Endothelial cell of umbilical vein (primary cell): Measurements from ENCODE around the gene LMCD1. TPM values are rescaled to one million over a fixed set of nuclear protein-coding genes. Genes with fewer than 3 reads are reported as not detected.

Experiments used
- BruUV-seq: library from RNA; stranded (reverse); fragments of 400-500 nt; replicated peaks from 2 replicates; lab custom pipeline; 2021; lab: Mats Ljungman, UMichigan
- CTCF ChIA-PET: fragments of 300-600, 350-600 bp; sonication (Branson Sonifier 250); formaldehyde crosslinking; loops from one replicate; lab custom pipeline; 2021; ENCODE audit warnings: antibody characterized with exemption, inconsistent platforms; lab: Charles Lee
- POLR2A ChIA-PET: fragments of 300-600, 350-600 bp; sonication (Branson Sonifier 250); formaldehyde crosslinking; loops from one replicate; lab custom pipeline; 2021; ENCODE audit warnings: antibody characterized with exemption, inconsistent platforms; lab: Charles Lee
- DNase-seq: peaks from one replicate; pipeline ENCODE4 v3.0.0-alpha.2; 2011; ENCODE audit warnings: low read depth, low spot score
- FAIRE-seq: peaks from 2 replicates; lab custom pipeline; 2011; peaks lifted over from hg19 to GRCh38; lab: Jason Lieb, UNC
- H2AFZ ChIP-seq: 2 replicates; pipeline ENCODE4 v1.6.0; 2012; ENCODE audit warnings: low read depth, low read length, control low read depth, inconsistent platforms
- H3K27ac ChIP-seq: 2 replicates; pipeline ENCODE4 v1.5.1; 2011; ENCODE audit warnings: low read depth, mild to moderate bottlenecking, control low read depth, low read length, moderate library complexity; ENCODE audit not compliant: insufficient read depth
- H3K27me3 ChIP-seq, 2 experiments: 2 replicates each; pipeline versions ENCODE4 v1.6.0 to v1.6.1; 2011; ENCODE audit warnings: low read length in 2 of 2, mixed read lengths in 1 of 2; ENCODE audit not compliant: control insufficient read depth in 2 of 2, insufficient read depth in 2 of 2
- H3K36me3 ChIP-seq, 2 experiments: 2 replicates in 1 of 2; 3 replicates in 1 of 2; pipeline ENCODE4 v1.5.1; 2011; ENCODE audit warnings: low read length in 2 of 2, mild to moderate bottlenecking in 1 of 2, moderate library complexity in 1 of 2; ENCODE audit not compliant: control insufficient read depth in 2 of 2, insufficient read depth in 2 of 2; ENCODE audit errors: extremely low read depth in 1 of 2
- H3K4me1 ChIP-seq: 3 replicates; pipeline ENCODE4 v1.5.1; 2011; ENCODE audit warnings: mild to moderate bottlenecking, low read length; ENCODE audit not compliant: control insufficient read depth, insufficient read depth; ENCODE audit errors: extremely low read depth
- H3K4me2 ChIP-seq: 2 replicates; pipeline ENCODE4 v1.6.1; 2011; ENCODE audit warnings: low read length, control low read depth, mixed read lengths; ENCODE audit not compliant: insufficient read depth
- H3K4me3 ChIP-seq, 3 experiments: fragments of 200-600 bp in 1 of 3; sonication (generic), shearing (Covaris generic) in 1 of 3; replicated peaks in 1 of 3; 2 replicates each; pipeline ENCODE4 v1.5.1; 2011 to 2016; ENCODE audit warnings: control low read depth in 3 of 3, low read length in 3 of 3, mild to moderate bottlenecking in 2 of 3, inconsistent platforms in 1 of 3, low read depth in 1 of 3, moderate library complexity in 1 of 3; ENCODE audit not compliant: insufficient read depth in 1 of 3
- H3K79me2 ChIP-seq: 2 replicates; pipeline ENCODE4 v1.6.0; 2012; ENCODE audit warnings: low read length, inconsistent platforms; ENCODE audit not compliant: control insufficient read depth, insufficient read depth
- H3K9ac ChIP-seq: replicated peaks from 2 replicates; pipeline ENCODE3; 2011; ENCODE audit warnings: low read length, control low read depth; ENCODE audit not compliant: insufficient read depth; ENCODE audit errors: extremely low read depth
- H3K9me1 ChIP-seq: replicated peaks from 3 replicates; pipeline ENCODE4 v1.6.0; 2011; ENCODE audit warnings: mild to moderate bottlenecking, low read length; ENCODE audit not compliant: control insufficient read depth, insufficient read depth; ENCODE audit errors: extremely low read depth
- H3K9me3 ChIP-seq: replicated peaks from 2 replicates; pipeline ENCODE4 v1.5.1; 2012; ENCODE audit warnings: low read length, inconsistent platforms; ENCODE audit not compliant: control insufficient read depth, insufficient read depth
- H4K20me1 ChIP-seq: replicated peaks from 2 replicates; pipeline ENCODE3; 2011; ENCODE audit warnings: mild to moderate bottlenecking, low read length; ENCODE audit not compliant: control insufficient read depth, insufficient read depth; ENCODE audit errors: extremely low read depth
- CTCF ChIP-seq, 2 donors: IDR thresholded peaks; 1 replicate in 1 of 2; 2 replicates in 1 of 2; pipeline ENCODE4 v1.5.1; 2011; ENCODE audit warnings: low read length in 2 of 2, mild to moderate bottlenecking in 2 of 2, moderate library complexity in 2 of 2, control low read depth in 1 of 2, inconsistent platforms in 1 of 2, low read depth in 1 of 2; ENCODE audit not compliant: insufficient read depth in 1 of 2; ENCODE audit errors: extremely low read depth in 1 of 2
- EZH2 ChIP-seq: IDR thresholded peaks from 2 replicates; pipeline ENCODE4 v1.6.1; 2012; ENCODE audit warnings: borderline replicate concordance, low read depth, mild to moderate bottlenecking, moderate library complexity, low read length, inconsistent platforms; ENCODE audit not compliant: severe bottlenecking
- FOS ChIP-seq: IDR thresholded peaks from 2 replicates; pipeline ENCODE4 v1.6.1; 2011; ENCODE audit warnings: mild to moderate bottlenecking, low read length, moderate library complexity, borderline replicate concordance; ENCODE audit not compliant: insufficient read depth
- GATA2 ChIP-seq: IDR thresholded peaks from 2 replicates; pipeline ENCODE4 v1.7.0; 2011; ENCODE audit warnings: low read depth, mild to moderate bottlenecking, moderate library complexity, mixed read lengths, low read length; ENCODE audit not compliant: insufficient read length, insufficient read depth
- JUN ChIP-seq: IDR thresholded peaks from 2 replicates; pipeline ENCODE4 v1.6.1; 2011; ENCODE audit warnings: borderline replicate concordance, low read depth; ENCODE audit not compliant: insufficient read length, insufficient read depth
- MAX ChIP-seq: IDR thresholded peaks from 2 replicates; pipeline ENCODE4 v1.6.1; 2011; ENCODE audit not compliant: insufficient read depth, insufficient read length
- POLR2A ChIP-seq: IDR thresholded peaks from 2 replicates; pipeline ENCODE4 v1.6.1; 2012; ENCODE audit warnings: low read depth, mild to moderate bottlenecking, control low read depth, low read length
- POLR2AphosphoS5 ChIP-seq: IDR thresholded peaks from 2 replicates; pipeline ENCODE4 v1.6.1; 2012; ENCODE audit warnings: low read depth, mild to moderate bottlenecking, control low read depth, low read length, moderate library complexity; ENCODE audit not compliant: insufficient read depth
- dilution Hi-C: fragments of 300-500 bp; cut with MboI; formaldehyde crosslinking; loops from one replicate; pipeline ENCODE4 v1.15.0; 2019; ENCODE audit warnings: low sequenced_read_pairs; ENCODE audit not compliant: extremely low pct_ligation_motif_present
- intact Hi-C: fragments of 100-400 bp; cut with micrococcal nuclease; formaldehyde crosslinking; loops from one replicate; pipeline ENCODE4 v1.10.0; 2022
- polyA plus RNA-seq, 4 experiments: library from polyadenylated mRNA; depleted of rRNA in 3 of 4; stranded (reverse) in 3 of 4; unstranded in 1 of 4; fragments of >200 nt; gene quantifications; 2 replicates each; pipeline versions ENCODE4 v1.2.1 to v1.2.3, GENCODE V29; 2011 to 2012; ENCODE audit warnings: missing spikeins in 1 of 4
- total RNA-seq: library from RNA; stranded (reverse); gene quantifications from 2 replicates; pipeline ENCODE4 v1.2.3, GENCODE V29; 2021

LMCD1 gene
- total and polyA plus RNA-seq, 2 donors (not counting 3 experiments of a cell fraction or from before 2014, with no cell fraction given): 7.6 to 14.5 TPM

DNA sequence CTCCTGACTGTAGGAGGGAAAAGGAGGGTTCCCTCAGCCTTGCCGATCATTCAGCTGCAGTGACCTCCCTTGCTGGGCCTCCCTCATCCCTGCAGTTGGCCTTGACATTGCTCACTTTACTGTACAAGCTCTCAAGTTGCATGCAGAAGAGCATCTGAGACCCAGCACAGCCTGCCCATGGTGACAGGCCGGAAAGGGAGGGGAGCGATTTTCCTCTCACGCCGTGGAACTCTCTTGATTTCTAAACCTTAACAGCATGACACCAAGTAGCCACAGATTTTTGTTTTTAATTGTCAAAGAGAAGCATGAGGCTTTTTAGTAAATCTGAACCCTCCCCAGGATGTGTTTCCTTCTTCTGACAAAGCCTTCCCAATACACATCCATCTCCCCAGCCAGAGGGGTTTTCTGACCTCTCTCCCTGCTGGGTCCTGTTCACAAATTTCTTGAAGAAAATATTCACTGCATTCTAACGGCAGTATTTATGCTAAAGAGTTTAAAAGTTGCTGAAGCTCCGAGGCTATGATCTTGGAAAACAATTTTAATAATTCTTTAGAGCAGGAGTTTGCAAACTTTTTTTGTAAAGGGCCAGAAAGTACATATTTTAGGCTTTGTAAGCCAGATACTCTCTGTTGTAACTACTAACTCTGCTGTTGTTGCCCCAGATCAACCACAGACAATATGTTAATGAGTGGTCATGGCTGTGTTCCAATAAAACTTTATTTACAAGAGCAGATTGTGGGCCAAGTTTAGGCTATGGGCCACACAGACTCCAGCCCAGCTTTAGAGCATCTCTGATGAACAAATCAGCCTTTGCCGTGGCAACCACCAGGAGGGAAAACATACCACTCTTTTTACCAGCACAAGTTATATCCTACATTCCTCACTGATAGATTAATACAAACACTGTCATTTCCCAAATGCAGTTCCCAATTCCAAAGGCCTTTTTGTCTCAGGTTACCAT lies 34.8 kb downstream of the LMCD1 start:
- ChIA-PET CTCF (no interaction called here), POLR2A (no interaction called here)
- intact Hi-C loops: no loop called here
- DNase-seq (no peak), FAIRE-seq (no peak)
- no peaks in the 10 kb centered on the region for H3K9me3 ChIP-seq
- BruUV-seq: no TSS peak
- no peak for TF ChIP-seq FOS
- no peak for TF ChIP-seq GATA2
- TF ChIP-seq JUN: no peak
- no peak for TF ChIP-seq MAX
- no peak for TF ChIP-seq POLR2A
- no peak for TF ChIP-seq POLR2AphosphoS5
- H3K27me3 ChIP-seq: no peaks in the 10 kb centered on the region
- no peaks in the 10 kb centered on the region for H3K79me2 ChIP-seq
- H3K4me1 ChIP-seq: peaks cover 16% of the 10 kb centered on the region
- dilution Hi-C loops: no loop called here
- no peak overlapping the region for H3K4me3 ChIP-seq
- no peak overlapping the region for H3K4me2 ChIP-seq
- H3K27ac ChIP-seq: no peak overlapping the region
- no peak overlapping the region for H3K9ac ChIP-seq
- no peaks in the 10 kb centered on the region for H4K20me1 ChIP-seq
- no peak overlapping the region for H2AFZ ChIP-seq
- H3K36me3 ChIP-seq: peaks cover 0 to 1% of the 10 kb centered on the region in 2 experiments
- H3K9me1 ChIP-seq: no peaks in the 10 kb centered on the region

GRCh38 chr3:8537440-8537839 lies 35.8 kb downstream of the LMCD1 start:
- no peak overlapping the region for H3K4me3 ChIP-seq
- POLR2A ChIA-PET: no interaction called here

More at GRCh38 chr3:8537440-8537839, 35.8 kb downstream of the LMCD1 start:
- H3K27ac ChIP-seq: no peak overlapping the region
- CTCF ChIA-PET: no interaction called here
- H3K4me2 ChIP-seq: no peak overlapping the region
- no peaks in the 10 kb centered on the region for H3K27me3 ChIP-seq
- no peaks in the 10 kb centered on the region for H4K20me1 ChIP-seq
- H3K79me2 ChIP-seq: no peaks in the 10 kb centered on the region
- no TSS peak for BruUV-seq
- DNase-seq: no peak
- no peak for FAIRE-seq
- no peak overlapping the region for H3K9ac ChIP-seq
- H3K36me3 ChIP-seq: peaks cover 0 to 1% of the 10 kb centered on the region in 2 experiments
- TF ChIP-seq JUN (no peak), CTCF (IDR thresholded peaks at IDR 0.05; ENCODE audit: extremely low read depth in 1 of 2, insufficient read depth in 1 of 2, low read depth in 1 of 2, low read length in 2 of 2) (no peak), EZH2 (no peak), GATA2 (no peak)
- no peak overlapping the region for H2AFZ ChIP-seq
- H3K9me1 ChIP-seq: no peaks in the 10 kb centered on the region
- peaks cover 16% of the 10 kb centered on the region for H3K4me1 ChIP-seq
- intact Hi-C loops: no loop called here
- dilution Hi-C loops: no loop called here
- H3K9me3 ChIP-seq: no peaks in the 10 kb centered on the region
